ENCODE data around the gene PLXNA4.

The PLXNA4 gene

GRCh38 chr7:132526111-132526740 is 50.0 kb downstream of the PLXNA4 start:
- Mint-ChIP-seq H3K9me3 (no peaks in the 10 kb centered on the region), H3K4me1 (no peaks in the 10 kb centered on the region), H3K36me3 (no peaks in the 10 kb centered on the region), H3K27ac (no peak overlapping the region), H3K27me3 (no peaks in the 10 kb centered on the region), H3K4me3 (no peak overlapping the region)
- ATAC-seq (replicated peaks): no peak
- DNase-seq: no peak

GRCh38 chr7:132521423-132521822 is 54.8 kb downstream of the PLXNA4 start:
- no peaks in the 10 kb centered on the region for H3K9me3 Mint-ChIP-seq
- H3K27ac Mint-ChIP-seq: no peak overlapping the region
- no peak for DNase-seq
- H3K4me3 Mint-ChIP-seq: no peak overlapping the region
- H3K36me3 Mint-ChIP-seq: no peaks in the 10 kb centered on the region
- no peak for ATAC-seq (replicated peaks)
- no peaks in the 10 kb centered on the region for H3K4me1 Mint-ChIP-seq
- H3K27me3 Mint-ChIP-seq: no peaks in the 10 kb centered on the region

- Mint-ChIP-seq H3K4me3 (no peak overlapping the region), H3K4me1 (no peaks in the 10 kb centered on the region), H3K36me3 (no peaks in the 10 kb centered on the region), H3K27me3 (no peaks in the 10 kb centered on the region), H3K9me3 (no peaks in the 10 kb centered on the region), H3K27ac (no peak overlapping the region)
- no peak for ATAC-seq (replicated peaks)
- no peak for DNase-seq
Measured at GRCh38 chr7:132520591-132521280, 55.5 kb downstream of the PLXNA4 start.

- ATAC-seq (replicated peaks) (no peak), DNase-seq (no peak)
- no peak overlapping the region for H3K27ac Mint-ChIP-seq
- no peaks in the 10 kb centered on the region for H3K36me3 Mint-ChIP-seq
- H3K9me3 Mint-ChIP-seq: no peaks in the 10 kb centered on the region
- no peaks in the 10 kb centered on the region for H3K4me1 Mint-ChIP-seq
- H3K4me3 Mint-ChIP-seq: no peak overlapping the region
- no peaks in the 10 kb centered on the region for H3K27me3 Mint-ChIP-seq
Measured at GRCh38 chr7:132519936-132520335, 56.3 kb downstream of the PLXNA4 start.

- Mint-ChIP-seq H3K27me3 (no peaks in the 10 kb centered on the region), H3K4me1 (no peaks in the 10 kb centered on the region), H3K36me3 (no peaks in the 10 kb centered on the region), H3K9me3 (no peaks in the 10 kb centered on the region), H3K27ac (no peak overlapping the region), H3K4me3 (no peak overlapping the region)
- ATAC-seq (replicated peaks) (no peak), DNase-seq (no peak)
Measured at GRCh38 chr7:132518839-132519173, 57.5 kb downstream of the PLXNA4 start.

GRCh38 chr7:132518102-132518838 is 58.0 kb downstream of the PLXNA4 start:
- DNase-seq: no peak
- H3K4me3 Mint-ChIP-seq: no peak overlapping the region
- H3K27ac Mint-ChIP-seq: no peak overlapping the region
- H3K4me1 Mint-ChIP-seq: no peaks in the 10 kb centered on the region
- no peaks in the 10 kb centered on the region for H3K36me3 Mint-ChIP-seq
- H3K27me3 Mint-ChIP-seq: no peaks in the 10 kb centered on the region
- no peaks in the 10 kb centered on the region for H3K9me3 Mint-ChIP-seq
- ATAC-seq (replicated peaks): peak; percentile 58 to 65

- H3K4me3 Mint-ChIP-seq: no peak overlapping the region
- H3K27me3 Mint-ChIP-seq: no peaks in the 10 kb centered on the region
- no peaks in the 10 kb centered on the region for H3K36me3 Mint-ChIP-seq
- H3K27ac Mint-ChIP-seq: no peak overlapping the region
- no peaks in the 10 kb centered on the region for H3K9me3 Mint-ChIP-seq
- H3K4me1 Mint-ChIP-seq: no peaks in the 10 kb centered on the region
- no peak for ATAC-seq (replicated peaks)
- no peak for DNase-seq
Measured at GRCh38 chr7:132516042-132516840, 60.0 kb downstream of the PLXNA4 start.

GRCh38 chr7:132515181-132515580 is 61.1 kb downstream of the PLXNA4 start:
- H3K4me3 Mint-ChIP-seq: no peak overlapping the region
- H3K9me3 Mint-ChIP-seq: no peaks in the 10 kb centered on the region
- no peaks in the 10 kb centered on the region for H3K4me1 Mint-ChIP-seq
- H3K27ac Mint-ChIP-seq: no peak overlapping the region
- H3K36me3 Mint-ChIP-seq: no peaks in the 10 kb centered on the region
- H3K27me3 Mint-ChIP-seq: no peaks in the 10 kb centered on the region
- DNase-seq (no peak), ATAC-seq (replicated peaks) (no peak)

- ATAC-seq (replicated peaks) (no peak), DNase-seq (no peak)
- Mint-ChIP-seq H3K4me3 (no peak overlapping the region), H3K27me3 (no peaks in the 10 kb centered on the region), H3K27ac (no peak overlapping the region), H3K4me1 (no peaks in the 10 kb centered on the region), H3K36me3 (no peaks in the 10 kb centered on the region), H3K9me3 (no peaks in the 10 kb centered on the region)
Measured at GRCh38 chr7:132514430-132514829, 61.8 kb downstream of the PLXNA4 start.

GRCh38 chr7:132511921-132512320 is 64.3 kb downstream of the PLXNA4 start:
- Mint-ChIP-seq H3K9me3 (no peaks in the 10 kb centered on the region), H3K36me3 (no peaks in the 10 kb centered on the region), H3K4me3 (no peak overlapping the region), H3K4me1 (no peaks in the 10 kb centered on the region), H3K27me3 (no peaks in the 10 kb centered on the region), H3K27ac (no peak overlapping the region)
- no peak for DNase-seq
- ATAC-seq (replicated peaks): no peak

GRCh38 chr7:132511387-132511786 is 64.9 kb downstream of the PLXNA4 start:
- Mint-ChIP-seq H3K27ac (no peak overlapping the region), H3K9me3 (no peaks in the 10 kb centered on the region)
- ATAC-seq (replicated peaks): no peak

GRCh38 chr7:132509643-132510042 is 66.6 kb downstream of the PLXNA4 start:
- Mint-ChIP-seq H3K27me3 (no peaks in the 10 kb centered on the region), H3K9me3 (no peaks in the 10 kb centered on the region), H3K27ac (no peak overlapping the region), H3K4me3 (no peak overlapping the region), H3K36me3 (no peaks in the 10 kb centered on the region), H3K4me1 (no peaks in the 10 kb centered on the region)
- ATAC-seq (replicated peaks): no peak
- no peak for DNase-seq

More at GRCh38 chr7:132511387-132511786, 64.9 kb downstream of the PLXNA4 start:
- DNase-seq: no peak
- Mint-ChIP-seq H3K4me3 (no peak overlapping the region), H3K4me1 (no peaks in the 10 kb centered on the region), H3K27me3 (no peaks in the 10 kb centered on the region), H3K36me3 (no peaks in the 10 kb centered on the region)

- H3K36me3 Mint-ChIP-seq: no peaks in the 10 kb centered on the region
- H3K27me3 Mint-ChIP-seq: no peaks in the 10 kb centered on the region
- ATAC-seq (replicated peaks) (no peak), DNase-seq (no peak)
- H3K4me1 Mint-ChIP-seq: no peaks in the 10 kb centered on the region
- H3K9me3 Mint-ChIP-seq: no peaks in the 10 kb centered on the region
- H3K4me3 Mint-ChIP-seq: no peak overlapping the region
- H3K27ac Mint-ChIP-seq: no peak overlapping the region
Measured at GRCh38 chr7:132508724-132509353, 67.4 kb downstream of the PLXNA4 start.

GRCh38 chr7:132504852-132505251 is 71.4 kb downstream of the PLXNA4 start:
- H3K9me3 Mint-ChIP-seq: no peaks in the 10 kb centered on the region
- ATAC-seq (replicated peaks) (no peak), DNase-seq (no peak)
- H3K36me3 Mint-ChIP-seq: no peaks in the 10 kb centered on the region
- no peaks in the 10 kb centered on the region for H3K27me3 Mint-ChIP-seq
- H3K27ac Mint-ChIP-seq: no peak overlapping the region
- H3K4me1 Mint-ChIP-seq: no peaks in the 10 kb centered on the region
- H3K4me3 Mint-ChIP-seq: no peak overlapping the region

Data from stimulated activated naive B cell treated with anti-CD40 and anti-IgM and Interleukin-4, amounts not matched to agents 10 μg/mL and 1 μg/mL and 100 μg/mL, for 72 hours (primary cell).